D721Med (cell line): ENCODE measurements around the gene SLC13A4.
"Not testable (repeated sequence)": the region's sequence is repeated elsewhere in the genome, so short reads cannot be mapped to it uniquely, and the experiment has no call there.

Experiments used
- DNase-seq: peaks from one replicate; pipeline ENCODE4 v3.0.0; 2011; ENCODE audit warnings: low spot score; ENCODE audit not compliant: insufficient read length
- FAIRE-seq: peaks from 2 replicates; lab custom pipeline; 2011; peaks lifted over from hg19 to GRCh38; lab: Jason Lieb, UNC
- TF ChIP-seq, protein P1 (sequence below): IDR thresholded peaks from 2 replicates; pipeline ENCODE4 v1.5.1; 2012; ENCODE audit warnings: mild to moderate bottlenecking, control low read depth; ENCODE audit not compliant: insufficient read depth; ENCODE audit errors: missing control alignments

Gene SLC13A4

DNA sequence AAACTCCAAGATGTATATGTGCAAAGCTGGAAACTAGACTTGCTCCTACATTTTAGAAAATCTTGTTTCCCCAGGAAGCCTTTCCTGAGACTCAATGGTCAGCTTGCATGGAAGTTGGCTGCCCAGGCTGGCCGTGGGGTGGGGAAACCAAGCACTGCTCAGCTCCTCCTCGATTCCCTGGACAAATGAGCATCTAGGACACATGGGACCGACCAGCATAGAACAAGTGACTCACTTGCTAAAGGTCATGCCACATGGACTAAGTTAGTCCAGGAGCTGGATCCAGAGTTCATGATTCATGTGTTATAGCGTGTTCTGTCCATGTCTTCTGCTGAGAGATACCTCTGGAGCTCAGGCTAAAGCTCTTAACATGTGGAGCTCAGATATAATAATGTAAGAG lies 14.4 kb upstream of the SLC13A4 start:
- DNase-seq (no peak), FAIRE-seq (no peak)
- TF ChIP-seq, protein P1, sequence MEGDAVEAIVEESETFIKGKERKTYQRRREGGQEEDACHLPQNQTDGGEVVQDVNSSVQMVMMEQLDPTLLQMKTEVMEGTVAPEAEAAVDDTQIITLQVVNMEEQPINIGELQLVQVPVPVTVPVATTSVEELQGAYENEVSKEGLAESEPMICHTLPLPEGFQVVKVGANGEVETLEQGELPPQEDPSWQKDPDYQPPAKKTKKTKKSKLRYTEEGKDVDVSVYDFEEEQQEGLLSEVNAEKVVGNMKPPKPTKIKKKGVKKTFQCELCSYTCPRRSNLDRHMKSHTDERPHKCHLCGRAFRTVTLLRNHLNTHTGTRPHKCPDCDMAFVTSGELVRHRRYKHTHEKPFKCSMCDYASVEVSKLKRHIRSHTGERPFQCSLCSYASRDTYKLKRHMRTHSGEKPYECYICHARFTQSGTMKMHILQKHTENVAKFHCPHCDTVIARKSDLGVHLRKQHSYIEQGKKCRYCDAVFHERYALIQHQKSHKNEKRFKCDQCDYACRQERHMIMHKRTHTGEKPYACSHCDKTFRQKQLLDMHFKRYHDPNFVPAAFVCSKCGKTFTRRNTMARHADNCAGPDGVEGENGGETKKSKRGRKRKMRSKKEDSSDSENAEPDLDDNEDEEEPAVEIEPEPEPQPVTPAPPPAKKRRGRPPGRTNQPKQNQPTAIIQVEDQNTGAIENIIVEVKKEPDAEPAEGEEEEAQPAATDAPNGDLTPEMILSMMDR, result no peak

DNA sequence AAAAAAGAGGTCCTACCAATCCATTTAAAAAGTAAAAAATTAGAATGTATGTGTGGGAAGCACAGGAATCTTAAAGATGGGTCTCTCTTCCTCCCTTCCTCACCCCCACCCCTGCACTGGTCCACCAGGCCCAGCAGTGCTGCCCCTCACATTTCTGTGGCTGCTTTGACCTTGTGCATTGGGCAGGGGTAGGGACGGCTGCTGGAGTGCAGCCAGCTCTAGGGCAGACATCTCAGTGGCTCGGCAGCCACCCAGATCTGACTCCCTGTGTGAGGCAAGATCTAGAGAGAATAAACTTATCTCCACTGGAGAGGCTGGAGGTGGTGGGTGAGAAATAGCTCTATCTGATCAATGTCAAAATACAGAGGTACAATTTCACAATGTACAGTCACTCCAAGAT lies 13.9 kb upstream of the SLC13A4 start:
- TF ChIP-seq, protein P1, result no peak
- DNase-seq (no peak), FAIRE-seq (no peak)

DNA sequence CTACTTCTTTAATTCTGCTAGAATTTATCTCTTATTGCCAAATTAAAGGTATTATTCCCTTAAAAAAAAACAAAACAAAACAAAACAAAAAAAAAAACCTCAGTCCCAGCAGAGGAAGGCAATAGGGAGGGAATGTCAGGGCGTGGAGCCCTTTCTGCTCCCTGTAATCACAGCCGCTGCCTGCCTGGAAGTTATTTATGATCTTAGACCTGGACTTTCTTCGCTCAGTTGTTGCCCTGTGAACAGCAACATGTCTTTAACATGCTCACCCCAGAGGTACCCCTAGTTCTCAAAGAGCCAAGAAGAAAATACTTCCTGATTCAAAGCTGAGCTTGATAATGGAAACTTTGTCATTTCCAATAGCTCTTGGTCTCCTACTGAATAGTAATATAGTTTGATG lies 12.9 kb upstream of the SLC13A4 start:
- no peak for FAIRE-seq

DNA sequence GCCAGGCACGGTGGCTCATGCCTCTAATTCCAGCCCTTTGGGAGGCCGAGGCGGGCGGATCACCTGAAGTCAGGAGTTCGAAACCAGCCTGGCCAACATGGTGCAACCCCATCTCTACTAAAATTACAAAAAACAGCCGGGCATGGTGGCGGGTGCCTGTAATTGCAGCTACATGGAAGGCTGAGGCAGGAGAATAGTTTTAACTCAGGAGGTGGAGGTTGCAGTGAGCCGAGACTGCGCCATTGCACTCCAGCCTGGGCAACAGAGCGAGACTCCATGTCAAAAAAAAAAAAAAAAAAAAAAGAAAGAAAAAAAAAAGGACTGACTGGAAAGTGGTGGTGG lies 9.3 kb upstream of the SLC13A4 start:
- not testable (repeated sequence) for FAIRE-seq, DNase-seq

More for the DNA sequence above, 12.9 kb upstream of the SLC13A4 start:
- TF ChIP-seq, protein P1, result no peak
- no peak for DNase-seq

DNA sequence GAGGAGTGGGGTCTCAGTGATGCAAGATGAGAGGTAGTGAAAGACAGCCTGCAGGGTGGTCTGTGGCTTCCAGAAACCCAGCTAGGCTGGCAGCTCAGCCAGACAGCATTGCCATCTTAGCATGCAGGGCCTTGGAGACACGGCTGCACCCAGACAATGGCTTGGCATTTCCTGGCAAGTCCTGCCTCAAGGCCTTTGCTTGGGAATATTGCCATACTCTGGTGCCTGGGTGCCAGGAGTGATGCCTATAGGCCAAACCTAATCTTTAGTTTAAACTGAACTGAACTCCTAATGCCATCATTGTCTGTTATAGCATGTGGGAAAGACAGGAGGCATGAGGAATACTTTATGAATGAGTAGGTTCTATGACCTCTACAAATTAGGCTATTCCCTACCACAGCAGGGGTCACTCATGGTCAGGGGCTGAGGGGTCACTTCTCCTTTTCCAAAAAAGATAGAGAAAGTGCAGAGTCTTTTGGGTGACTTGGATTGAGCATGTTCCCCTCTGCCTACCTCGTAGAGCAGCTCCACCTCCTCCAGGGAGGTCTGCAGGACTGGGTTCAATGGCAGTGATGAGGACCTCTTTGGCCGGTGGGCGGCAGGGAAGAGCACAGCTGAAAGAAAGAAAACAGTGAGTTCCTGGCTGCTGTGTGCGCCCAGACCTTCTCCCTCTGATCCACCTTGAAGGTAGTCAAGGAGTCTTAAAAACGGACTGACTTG lies 8.8 kb upstream of the SLC13A4 start:
- FAIRE-seq (no peak), DNase-seq (no peak)
- TF ChIP-seq, protein P1, result no peak

DNA sequence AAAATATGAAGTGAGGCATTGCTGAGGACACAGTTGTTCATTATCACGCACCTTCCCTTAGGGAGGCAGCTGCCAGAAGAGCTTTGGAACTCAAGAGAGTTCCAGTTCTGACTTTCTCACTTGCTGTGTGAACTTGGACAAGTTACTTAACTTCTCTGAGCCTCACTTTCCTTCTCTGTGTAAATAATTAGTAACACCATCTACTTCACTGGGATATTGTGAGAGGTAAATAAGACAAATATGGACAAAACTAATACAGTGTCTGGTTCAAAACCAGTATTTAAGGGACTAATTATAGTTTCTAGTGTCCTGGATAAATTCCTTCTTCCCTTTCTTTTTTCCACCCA lies 6.3 kb upstream of the SLC13A4 start:
- TF ChIP-seq, protein P1, result no peak
- no peak for DNase-seq
- FAIRE-seq, result no peak

DNA sequence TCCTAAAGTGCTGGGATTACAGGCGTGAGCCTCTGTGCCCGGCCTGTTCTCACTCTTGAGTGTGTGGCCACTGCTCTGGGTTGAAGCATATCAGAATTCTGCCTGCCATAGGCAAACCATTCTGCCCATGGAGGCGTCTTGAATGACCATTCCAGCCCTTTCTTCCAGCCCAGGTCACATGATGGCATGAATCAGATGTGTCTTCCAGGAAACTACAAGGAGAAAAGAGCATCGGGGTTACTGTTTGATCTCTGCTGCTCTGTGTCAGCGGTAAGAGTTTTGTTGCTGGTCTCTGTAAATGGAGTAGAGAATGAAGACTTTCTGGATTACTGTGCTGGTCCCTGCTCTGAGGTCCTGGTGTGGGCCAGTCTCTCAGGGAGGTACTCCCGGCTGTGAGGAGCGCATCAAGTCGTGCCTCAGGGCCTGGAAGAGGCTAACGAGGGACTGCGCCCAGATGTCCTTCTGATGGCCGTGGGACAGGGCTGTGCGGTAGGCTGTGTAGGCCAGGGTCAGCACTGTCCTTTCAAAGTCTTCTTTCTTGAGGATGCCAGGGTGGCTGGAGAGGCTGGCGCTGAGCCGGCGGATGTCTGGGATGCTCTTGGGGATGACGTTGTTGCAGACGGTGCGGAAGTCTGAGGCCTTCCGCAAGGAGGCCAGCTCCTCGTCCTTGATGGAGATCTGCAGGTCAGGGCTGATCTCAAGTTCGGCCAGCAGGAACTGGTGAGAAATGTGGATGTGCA lies 5.8 kb upstream of the SLC13A4 start:
- no peak for FAIRE-seq
- TF ChIP-seq, protein P1, result no peak
- no peak for DNase-seq
